Loucy (cell line): ENCODE data around the gene PDGFD.

Source experiments
- EZH2phosphoT487 ChIP-seq: fragments of 200-600 bp; IDR thresholded peaks from 2 replicates; pipeline ENCODE4 v1.6.1; 2018; ENCODE audit warnings: antibody characterized with exemption, mild to moderate bottlenecking, moderate library complexity, borderline replicate concordance
- TF ChIP-seq, protein P1 (sequence below): fragments of 200-600 bp; sonication (generic); conservative IDR thresholded peaks from 2 replicates; pipeline ENCODE4 v1.5.1; 2014; ENCODE audit warnings: mild to moderate bottlenecking, antibody characterized with exemption, low read length

- TF ChIP-seq, protein P1, sequence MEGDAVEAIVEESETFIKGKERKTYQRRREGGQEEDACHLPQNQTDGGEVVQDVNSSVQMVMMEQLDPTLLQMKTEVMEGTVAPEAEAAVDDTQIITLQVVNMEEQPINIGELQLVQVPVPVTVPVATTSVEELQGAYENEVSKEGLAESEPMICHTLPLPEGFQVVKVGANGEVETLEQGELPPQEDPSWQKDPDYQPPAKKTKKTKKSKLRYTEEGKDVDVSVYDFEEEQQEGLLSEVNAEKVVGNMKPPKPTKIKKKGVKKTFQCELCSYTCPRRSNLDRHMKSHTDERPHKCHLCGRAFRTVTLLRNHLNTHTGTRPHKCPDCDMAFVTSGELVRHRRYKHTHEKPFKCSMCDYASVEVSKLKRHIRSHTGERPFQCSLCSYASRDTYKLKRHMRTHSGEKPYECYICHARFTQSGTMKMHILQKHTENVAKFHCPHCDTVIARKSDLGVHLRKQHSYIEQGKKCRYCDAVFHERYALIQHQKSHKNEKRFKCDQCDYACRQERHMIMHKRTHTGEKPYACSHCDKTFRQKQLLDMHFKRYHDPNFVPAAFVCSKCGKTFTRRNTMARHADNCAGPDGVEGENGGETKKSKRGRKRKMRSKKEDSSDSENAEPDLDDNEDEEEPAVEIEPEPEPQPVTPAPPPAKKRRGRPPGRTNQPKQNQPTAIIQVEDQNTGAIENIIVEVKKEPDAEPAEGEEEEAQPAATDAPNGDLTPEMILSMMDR: no peak
- TF ChIP-seq EZH2phosphoT487: no peak
These were observed 41.9 kb upstream of the PDGFD start for GRCh38 chr11:104205838-104206237.
